ENCODE measurements around the gene DLGAP4. TPM values are rescaled to one million over a fixed set of nuclear protein-coding genes. Genes with fewer than 3 reads are reported as not detected.
A peak's percentile ranks its signal among the peaks of the same experiment; 100 is the strongest.

The DLGAP4 gene
- total RNA-seq, 2 donors from 2014 or later, result 62.9 to 78.2 TPM

- Mint-ChIP-seq H3K4me3 (peak overlapping the region; percentile 36), H3K9me3 (no peaks in the 10 kb centered on the region)
- H3K4me3 ChIP-seq (ENCODE audit: low read length), result no peak overlapping the region
Measured at GRCh38 chr20:36466089-36466488, 159.9 kb downstream of the DLGAP4 start.

GRCh38 chr20:36467076-36467999 lies 161.2 kb downstream of the DLGAP4 start:
- Histone ChIP-seq H3K4me3 (ENCODE audit: low read length) (no peak overlapping the region), H3K27ac (ENCODE audit: low read depth, low read length) (peak overlapping the region; percentile 58), H3K36me3 (ENCODE audit: control insufficient read depth, insufficient read depth, low read length) (peaks cover 44% of the 10 kb centered on the region), H3K27me3 (ENCODE audit: control insufficient read depth, insufficient read depth, low read length, poor library complexity, severe bottlenecking) (no peaks in the 10 kb centered on the region), H3K9me3 (ENCODE audit: control insufficient read depth, low read length) (no peaks in the 10 kb centered on the region), H3K4me1 (ENCODE audit: control insufficient read depth, insufficient read depth, low read length) (peaks cover 35% of the 10 kb centered on the region), H3K9ac (ENCODE audit: extremely low read depth, low read length, poor library complexity, severe bottlenecking) (no peak overlapping the region)
- Mint-ChIP-seq H3K4me3 (no peak overlapping the region), H3K36me3 (ENCODE audit: low read depth) (peaks cover 12% of the 10 kb centered on the region), H3K9me3 (no peaks in the 10 kb centered on the region), H3K27me3 (ENCODE audit: insufficient read depth) (no peaks in the 10 kb centered on the region), H3K27ac (peak overlapping the region; percentile 23), H3K4me1 (peaks cover 50% of the 10 kb centered on the region)
- TF ChIP-seq CTCF (conservative IDR thresholded peaks at IDR 0.05), result no peak
- WGBS, 2 experiments (ENCODE audit: insufficient coverage in 1 of 2, insufficient read length in 1 of 2), result 91 to 94% methylated on average over 6 to 8 of the region's 8 CpGs
- DNase-seq, result no peak

More at GRCh38 chr20:36466089-36466488, 159.9 kb downstream of the DLGAP4 start:
- Mint-ChIP-seq H3K27me3 (ENCODE audit: insufficient read depth) (no peaks in the 10 kb centered on the region), H3K27ac (peak overlapping the region; percentile 45), H3K36me3 (ENCODE audit: low read depth) (peaks cover 12% of the 10 kb centered on the region), H3K4me1 (peaks cover 45% of the 10 kb centered on the region)
- no peaks in the 10 kb centered on the region for H3K9me3 ChIP-seq (ENCODE audit: control insufficient read depth, low read length)
- no peak overlapping the region for H3K9ac ChIP-seq (ENCODE audit: extremely low read depth, low read length, poor library complexity, severe bottlenecking)
- peaks cover 33% of the 10 kb centered on the region for H3K4me1 ChIP-seq (ENCODE audit: control insufficient read depth, insufficient read depth, low read length)
- no peak for DNase-seq
- WGBS, 2 experiments (ENCODE audit: insufficient coverage in 1 of 2, insufficient read length in 1 of 2), result 92 to 93% methylated on average over 2 of the region's 3 CpGs
- H3K27me3 ChIP-seq (ENCODE audit: control insufficient read depth, insufficient read depth, low read length, poor library complexity, severe bottlenecking), result no peaks in the 10 kb centered on the region
- peak overlapping the region; percentile 21 for H3K27ac ChIP-seq (ENCODE audit: low read depth, low read length)
- TF ChIP-seq CTCF (conservative IDR thresholded peaks at IDR 0.05), result no peak
- H3K36me3 ChIP-seq (ENCODE audit: control insufficient read depth, insufficient read depth, low read length), result peaks cover 40% of the 10 kb centered on the region

GRCh38 chr20:36468149-36469000 lies 162.2 kb downstream of the DLGAP4 start:
- no peak for TF ChIP-seq CTCF (conservative IDR thresholded peaks at IDR 0.05)
- H3K4me1 ChIP-seq (ENCODE audit: control insufficient read depth, insufficient read depth, low read length), result peaks cover 37% of the 10 kb centered on the region
- H3K27me3 ChIP-seq (ENCODE audit: control insufficient read depth, insufficient read depth, low read length, poor library complexity, severe bottlenecking), result no peaks in the 10 kb centered on the region
- no peak overlapping the region for H3K4me3 Mint-ChIP-seq
- H3K27me3 Mint-ChIP-seq (ENCODE audit: insufficient read depth), result no peaks in the 10 kb centered on the region
- peaks cover 12% of the 10 kb centered on the region for H3K36me3 Mint-ChIP-seq (ENCODE audit: low read depth)
- H3K27ac ChIP-seq (ENCODE audit: low read depth, low read length), result no peak overlapping the region
- H3K27ac Mint-ChIP-seq, result no peak overlapping the region
- H3K9me3 Mint-ChIP-seq, result no peaks in the 10 kb centered on the region
- no peak for DNase-seq
- H3K4me3 ChIP-seq (ENCODE audit: low read length), result no peak overlapping the region
- no peaks in the 10 kb centered on the region for H3K9me3 ChIP-seq (ENCODE audit: control insufficient read depth, low read length)
- peaks cover 44% of the 10 kb centered on the region for H3K36me3 ChIP-seq (ENCODE audit: control insufficient read depth, insufficient read depth, low read length)
- no peak overlapping the region for H3K9ac ChIP-seq (ENCODE audit: extremely low read depth, low read length, poor library complexity, severe bottlenecking)
- peaks cover 46% of the 10 kb centered on the region for H3K4me1 Mint-ChIP-seq
- 92 to 95% methylated on average over 7 to 9 of the region's 10 CpGs for WGBS, 2 experiments (ENCODE audit: insufficient coverage in 1 of 2, insufficient read length in 1 of 2)

Data from endodermal cell (in vitro differentiated cells).